ENCODE results near the gene TNRC6B.
"Not testable (repeated sequence)": the region's sequence is repeated elsewhere in the genome, so short reads cannot be mapped to it uniquely, and the experiment has no call there.

The TNRC6B gene, protein sequence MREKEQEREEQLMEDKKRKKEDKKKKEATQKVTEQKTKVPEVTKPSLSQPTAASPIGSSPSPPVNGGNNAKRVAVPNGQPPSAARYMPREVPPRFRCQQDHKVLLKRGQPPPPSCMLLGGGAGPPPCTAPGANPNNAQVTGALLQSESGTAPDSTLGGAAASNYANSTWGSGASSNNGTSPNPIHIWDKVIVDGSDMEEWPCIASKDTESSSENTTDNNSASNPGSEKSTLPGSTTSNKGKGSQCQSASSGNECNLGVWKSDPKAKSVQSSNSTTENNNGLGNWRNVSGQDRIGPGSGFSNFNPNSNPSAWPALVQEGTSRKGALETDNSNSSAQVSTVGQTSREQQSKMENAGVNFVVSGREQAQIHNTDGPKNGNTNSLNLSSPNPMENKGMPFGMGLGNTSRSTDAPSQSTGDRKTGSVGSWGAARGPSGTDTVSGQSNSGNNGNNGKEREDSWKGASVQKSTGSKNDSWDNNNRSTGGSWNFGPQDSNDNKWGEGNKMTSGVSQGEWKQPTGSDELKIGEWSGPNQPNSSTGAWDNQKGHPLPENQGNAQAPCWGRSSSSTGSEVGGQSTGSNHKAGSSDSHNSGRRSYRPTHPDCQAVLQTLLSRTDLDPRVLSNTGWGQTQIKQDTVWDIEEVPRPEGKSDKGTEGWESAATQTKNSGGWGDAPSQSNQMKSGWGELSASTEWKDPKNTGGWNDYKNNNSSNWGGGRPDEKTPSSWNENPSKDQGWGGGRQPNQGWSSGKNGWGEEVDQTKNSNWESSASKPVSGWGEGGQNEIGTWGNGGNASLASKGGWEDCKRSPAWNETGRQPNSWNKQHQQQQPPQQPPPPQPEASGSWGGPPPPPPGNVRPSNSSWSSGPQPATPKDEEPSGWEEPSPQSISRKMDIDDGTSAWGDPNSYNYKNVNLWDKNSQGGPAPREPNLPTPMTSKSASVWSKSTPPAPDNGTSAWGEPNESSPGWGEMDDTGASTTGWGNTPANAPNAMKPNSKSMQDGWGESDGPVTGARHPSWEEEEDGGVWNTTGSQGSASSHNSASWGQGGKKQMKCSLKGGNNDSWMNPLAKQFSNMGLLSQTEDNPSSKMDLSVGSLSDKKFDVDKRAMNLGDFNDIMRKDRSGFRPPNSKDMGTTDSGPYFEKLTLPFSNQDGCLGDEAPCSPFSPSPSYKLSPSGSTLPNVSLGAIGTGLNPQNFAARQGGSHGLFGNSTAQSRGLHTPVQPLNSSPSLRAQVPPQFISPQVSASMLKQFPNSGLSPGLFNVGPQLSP (N-terminal part only)

DNA sequence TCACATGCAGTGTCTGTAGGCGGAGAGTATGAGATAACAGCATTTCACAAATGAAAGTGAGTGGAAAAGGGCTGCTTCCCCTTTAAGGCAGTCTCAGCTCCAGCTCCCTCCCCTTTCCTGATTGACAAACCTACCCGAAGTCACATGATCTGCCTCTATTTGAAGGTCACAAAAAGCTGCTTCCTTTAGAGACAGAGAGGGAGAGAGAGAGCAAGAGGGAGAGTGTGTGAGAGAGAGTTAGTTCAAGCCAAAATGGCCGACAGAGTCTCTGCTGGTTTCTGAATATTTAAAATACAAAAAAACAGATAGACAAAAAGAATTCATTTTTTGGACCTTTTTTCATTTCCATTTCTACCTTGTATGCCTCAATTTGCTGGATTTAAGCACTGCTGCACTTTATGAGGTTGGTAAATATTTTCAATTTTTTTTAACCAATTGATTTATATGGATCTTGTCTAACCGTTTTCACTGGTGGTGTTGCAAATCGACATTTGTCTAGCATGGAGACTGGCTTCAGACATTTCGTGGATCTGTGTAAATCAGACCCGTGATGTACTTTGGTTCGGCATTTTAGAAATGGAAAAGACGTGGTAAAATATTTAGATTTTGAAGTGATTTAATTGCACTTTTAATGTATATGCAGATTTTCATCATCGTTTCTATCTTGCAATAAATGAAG lies at the start of gene TNRC6B:
Gene TNRC6B, plus strand, starts transcription at position 188 of the 679 bp plus-strand sequence. Its CDS starts 211 bp downstream, at position 399.
- peak; percentile 92 for DNase-seq (ENCODE audit: low spot score)

DNA sequence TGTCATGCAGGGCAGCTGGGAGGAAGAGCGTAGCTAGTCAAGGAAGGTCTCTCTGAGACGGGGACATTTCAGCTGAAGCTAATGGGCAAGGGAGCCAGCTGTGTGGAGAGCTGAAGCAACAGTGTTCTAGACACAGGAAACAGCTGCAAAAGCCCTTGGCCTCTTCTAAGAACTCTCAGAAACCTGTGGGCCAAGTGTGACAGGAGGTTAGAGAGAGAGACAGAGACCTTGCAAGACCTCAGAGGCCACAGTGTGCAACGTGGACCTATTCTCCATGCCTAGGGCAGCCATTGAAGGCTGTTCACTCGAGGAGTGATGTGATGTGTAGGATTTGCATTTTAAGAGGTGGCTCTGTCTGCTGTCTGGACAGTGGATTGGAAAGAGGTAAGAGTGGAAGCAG lies 48.7 kb upstream of the TNRC6B start:
- DNase-seq (ENCODE audit: low spot score) = no peak

DNA sequence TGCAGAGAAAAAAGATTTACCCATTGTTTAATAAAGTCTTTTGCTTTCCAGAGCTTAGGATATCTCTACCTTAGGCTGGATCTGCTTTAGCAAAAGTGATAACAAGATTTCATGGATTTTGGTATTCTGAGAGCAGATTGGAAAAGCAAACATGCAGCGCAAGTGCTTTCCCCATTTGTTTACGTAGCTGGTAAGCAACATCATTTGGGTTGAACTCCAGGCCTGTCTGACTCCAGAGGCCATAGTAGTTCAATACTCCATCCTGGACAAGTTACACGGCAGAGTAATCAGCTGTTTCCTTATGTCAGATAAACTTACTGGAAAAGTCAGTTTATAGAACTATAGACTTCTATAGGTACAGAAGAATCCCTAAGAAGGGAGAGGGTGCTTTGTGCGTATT lies 40.6 kb upstream of the TNRC6B start:
- DNase-seq (ENCODE audit: low spot score) = no peak

DNA sequence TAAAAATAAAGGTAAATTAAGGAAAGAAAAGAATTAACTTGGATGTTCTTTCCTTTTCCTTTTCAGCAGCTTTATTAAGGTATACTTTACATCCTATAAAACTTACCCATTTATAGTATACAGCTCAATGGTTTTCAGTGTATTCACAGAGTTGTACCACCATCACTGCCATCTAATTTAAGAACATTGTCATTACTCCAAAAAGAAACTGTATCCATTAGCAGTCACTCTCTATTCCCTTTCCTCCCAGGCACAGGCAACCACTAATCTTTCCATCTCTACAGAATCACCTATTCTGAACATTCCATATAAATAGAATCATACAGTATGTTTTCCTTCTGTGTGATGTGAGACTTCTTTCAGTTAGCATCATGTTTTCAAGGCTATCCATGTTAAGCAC lies 38.9 kb upstream of the TNRC6B start:
- no peak for DNase-seq (ENCODE audit: low spot score)

DNA sequence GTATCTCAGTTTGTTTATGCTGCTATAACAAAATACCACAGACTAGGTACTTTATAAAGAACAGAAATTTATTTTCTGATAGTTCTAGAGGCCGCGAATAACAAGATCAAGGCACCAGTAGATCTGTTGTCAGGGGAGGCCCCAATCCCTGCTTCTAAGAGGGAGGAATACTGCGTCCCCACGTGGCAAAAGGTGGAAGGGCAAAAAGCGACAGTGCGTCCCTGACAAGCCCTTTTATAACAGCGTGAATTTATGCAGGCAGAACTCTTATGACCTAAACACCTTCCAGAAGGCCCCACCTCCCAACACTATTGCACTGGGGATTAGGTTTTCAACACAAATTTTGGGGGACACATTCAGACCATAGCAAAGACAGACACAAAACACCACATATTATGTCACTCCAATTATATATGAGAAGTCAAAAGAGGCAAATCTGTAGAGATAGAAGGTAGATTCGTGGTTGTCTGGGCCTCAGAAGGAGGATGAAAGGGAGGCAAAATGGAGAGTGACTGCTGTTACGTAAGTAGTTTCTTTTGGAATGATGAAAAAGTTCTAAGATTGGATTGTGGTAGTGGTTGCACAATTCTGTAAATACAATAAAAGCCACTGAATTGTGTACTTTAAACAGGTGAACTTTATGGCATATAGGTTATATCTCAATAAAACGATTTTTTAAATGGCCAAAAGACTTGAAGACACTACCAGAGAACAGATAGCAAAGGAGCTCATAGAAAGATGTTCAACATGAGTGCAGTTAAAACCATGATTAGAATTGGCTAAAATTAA lies 30.1 kb upstream of the TNRC6B start:
- DNase-seq (ENCODE audit: low spot score) = no peak

DNA sequence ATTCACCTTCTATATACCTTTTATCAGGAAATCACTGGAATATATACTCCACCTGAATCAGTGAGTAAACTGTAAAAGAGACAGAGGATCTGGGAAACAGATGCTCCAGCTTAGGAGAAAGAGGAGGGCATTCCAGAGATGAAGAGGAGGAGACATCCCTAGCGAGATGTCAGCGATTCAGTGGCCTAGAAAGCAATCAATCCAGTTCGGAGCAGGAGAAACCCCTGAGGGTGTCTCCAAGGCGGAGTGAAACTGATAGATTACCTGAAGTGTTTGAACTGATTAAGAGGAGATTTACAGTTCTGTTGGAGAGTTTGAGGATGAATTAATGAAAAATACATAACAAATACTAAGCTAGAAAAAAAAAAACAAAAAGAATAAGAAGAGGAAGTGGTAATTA lies 24.5 kb upstream of the TNRC6B start:
- DNase-seq (ENCODE audit: low spot score) = no peak

DNA sequence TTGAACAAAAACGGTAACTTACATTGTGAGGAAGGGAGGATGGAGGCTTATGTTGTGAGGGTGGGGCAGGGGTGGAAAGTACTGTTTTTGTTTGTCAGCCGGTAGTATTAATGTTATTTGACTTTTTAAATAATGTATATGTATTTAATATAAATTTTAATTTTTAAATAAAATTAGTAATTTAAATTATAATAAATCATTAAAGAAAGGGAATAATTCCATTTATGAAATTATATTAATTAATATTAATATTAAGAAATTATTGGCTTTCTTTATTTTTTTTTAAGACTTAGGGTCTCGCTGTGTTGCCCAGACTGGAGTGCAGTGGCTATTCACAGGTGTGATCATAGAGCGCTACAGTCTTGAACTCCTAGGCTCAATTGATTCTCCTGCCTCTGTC lies 24.0 kb upstream of the TNRC6B start:
- no peak for DNase-seq (ENCODE audit: low spot score)

DNA sequence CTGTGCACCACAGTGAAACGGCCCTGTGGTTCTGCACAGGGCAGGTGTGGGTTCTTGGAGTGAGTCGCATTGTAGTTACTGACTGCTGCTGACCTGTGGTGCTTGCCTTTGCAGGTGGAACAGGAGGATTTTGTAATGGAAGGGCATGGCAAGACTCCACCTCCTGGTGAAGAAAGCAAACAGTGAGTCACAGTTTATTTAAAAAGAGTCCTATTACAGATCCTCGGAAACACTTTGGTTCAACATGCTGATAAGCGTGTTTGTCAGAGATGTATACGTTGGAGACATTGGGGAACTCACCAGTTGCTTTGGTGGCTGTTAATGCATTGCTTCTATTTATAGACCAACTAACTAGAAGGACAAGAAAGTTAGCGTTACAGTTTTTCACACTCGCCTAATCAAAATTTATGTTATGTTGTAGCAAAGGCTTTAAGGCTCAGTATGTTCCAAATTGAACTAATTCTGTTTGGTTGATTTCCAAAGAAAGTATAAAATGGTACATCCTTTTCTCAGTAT lies 21.7 kb upstream of the TNRC6B start:
- peak; percentile 36 for DNase-seq (ENCODE audit: low spot score)

DNA sequence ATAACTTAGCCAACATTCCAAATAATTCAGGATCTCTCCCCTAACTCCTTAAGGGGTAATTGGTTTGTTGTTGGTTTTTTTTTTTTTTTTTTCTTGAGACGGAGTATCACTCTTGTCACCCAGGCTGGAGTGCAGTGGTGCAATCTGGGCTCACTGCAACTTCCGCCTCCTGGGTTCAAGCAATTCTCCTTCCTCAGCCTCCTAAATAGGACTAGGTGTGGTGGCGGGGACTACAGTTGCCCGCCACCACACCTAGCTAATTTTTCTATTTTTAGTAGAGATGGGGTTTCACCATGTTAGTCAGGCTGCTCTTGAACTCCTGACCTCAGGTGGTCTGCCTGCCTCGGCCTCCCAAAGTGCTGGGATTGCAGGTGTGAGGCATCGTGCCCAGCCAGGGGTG lies 21.0 kb upstream of the TNRC6B start:
- DNase-seq (ENCODE audit: low spot score) = not testable (repeated sequence)

DNA sequence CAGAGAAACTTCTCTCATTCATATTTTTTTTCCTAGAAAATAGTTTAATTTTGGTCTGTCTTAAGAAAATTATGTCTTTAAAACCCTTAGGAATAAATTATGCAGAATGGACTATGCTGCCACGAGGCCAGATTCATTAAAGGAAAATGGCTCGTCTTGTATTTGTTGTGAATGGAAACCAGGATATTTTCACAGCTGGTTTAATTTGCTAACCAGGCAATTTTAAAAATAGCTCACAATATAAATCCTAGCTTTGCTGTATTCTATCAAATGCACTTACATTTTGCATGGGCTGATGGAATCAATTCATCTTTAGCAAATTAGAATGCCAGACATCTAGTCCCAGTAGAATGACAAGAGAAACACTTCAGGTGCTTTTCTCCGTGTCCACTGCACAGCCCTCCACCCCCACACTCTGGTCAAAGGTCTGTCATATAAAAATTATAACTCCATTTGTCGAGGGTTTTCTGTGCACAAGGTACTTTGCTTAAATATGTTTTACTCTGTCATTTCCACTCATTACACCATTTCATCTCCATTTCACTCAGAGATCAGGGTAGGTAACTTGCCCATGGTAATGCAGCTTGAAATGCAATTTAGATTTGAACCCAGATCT lies 20.3 kb upstream of the TNRC6B start:
- no peak for DNase-seq (ENCODE audit: low spot score)

DNA sequence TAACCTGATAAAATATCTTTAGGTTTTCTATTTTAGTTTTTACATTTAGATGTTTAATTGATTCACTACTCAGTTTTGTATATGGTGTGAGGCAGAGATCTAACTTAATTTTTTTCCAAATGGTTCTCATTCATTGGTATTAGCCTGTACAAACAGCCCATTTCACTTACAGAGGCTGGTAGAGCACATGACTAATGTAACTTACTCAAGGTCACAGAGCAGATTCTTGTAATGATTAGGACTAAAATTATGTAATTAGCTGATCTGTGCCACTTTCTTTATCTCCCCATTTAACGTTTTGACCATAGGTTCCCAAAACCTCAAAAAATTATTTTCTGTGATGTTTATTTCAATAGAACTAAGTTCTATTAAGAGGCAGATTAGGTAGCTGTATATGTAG lies 16.5 kb upstream of the TNRC6B start:
- DNase-seq (ENCODE audit: low spot score) = no peak

DNA sequence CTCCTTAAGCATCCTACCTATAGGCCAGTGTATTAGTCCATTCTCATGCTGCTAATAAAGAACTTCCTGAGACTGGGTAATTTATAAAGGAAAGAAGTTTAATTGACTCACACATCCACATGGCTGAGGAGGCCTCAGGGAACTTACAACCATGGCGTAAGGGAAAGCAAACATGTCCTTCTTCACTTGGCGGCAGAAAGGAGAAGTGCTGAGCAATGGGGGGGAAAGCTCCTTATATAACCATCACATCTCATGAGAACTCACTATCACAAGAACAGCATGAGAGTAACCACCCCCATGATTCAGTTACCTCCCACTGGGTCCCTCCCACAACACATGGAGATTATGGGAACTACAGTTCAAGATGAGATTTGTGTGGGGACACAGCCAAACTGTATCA lies 12.2 kb upstream of the TNRC6B start:
- not testable (repeated sequence) for DNase-seq (ENCODE audit: low spot score)

DNA sequence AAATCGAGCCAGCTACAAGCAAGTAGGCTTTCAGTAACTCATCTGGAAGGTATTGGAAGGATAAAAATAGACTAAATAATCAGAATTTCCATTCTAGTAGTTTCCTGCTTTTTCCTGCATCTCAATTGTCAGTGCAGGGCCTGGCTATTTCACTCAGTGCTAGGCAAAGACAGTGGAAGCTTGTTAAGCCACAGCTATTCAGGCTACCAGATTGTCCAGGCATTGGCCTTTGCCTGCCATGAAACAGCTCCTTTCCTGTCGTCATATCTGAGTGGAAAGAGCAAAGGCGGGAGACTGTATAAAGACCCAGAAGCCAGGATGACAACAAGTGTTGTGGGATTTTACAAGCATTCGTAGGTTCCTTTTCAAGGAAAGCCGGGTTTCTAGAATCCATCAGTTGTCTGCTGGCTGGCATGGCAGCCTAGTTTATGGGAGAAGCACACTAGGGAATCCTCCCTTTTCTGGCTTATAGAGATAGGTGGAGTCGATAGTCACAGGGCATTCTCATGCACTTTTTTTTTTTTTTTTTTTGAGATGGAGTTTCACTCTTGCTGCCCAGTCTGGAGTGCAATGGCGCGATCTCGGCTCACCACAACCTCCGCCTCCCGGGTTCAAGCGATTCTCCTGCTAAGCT lies 2.0 kb upstream of the TNRC6B start:
- no peak for DNase-seq (ENCODE audit: low spot score)

DNA sequence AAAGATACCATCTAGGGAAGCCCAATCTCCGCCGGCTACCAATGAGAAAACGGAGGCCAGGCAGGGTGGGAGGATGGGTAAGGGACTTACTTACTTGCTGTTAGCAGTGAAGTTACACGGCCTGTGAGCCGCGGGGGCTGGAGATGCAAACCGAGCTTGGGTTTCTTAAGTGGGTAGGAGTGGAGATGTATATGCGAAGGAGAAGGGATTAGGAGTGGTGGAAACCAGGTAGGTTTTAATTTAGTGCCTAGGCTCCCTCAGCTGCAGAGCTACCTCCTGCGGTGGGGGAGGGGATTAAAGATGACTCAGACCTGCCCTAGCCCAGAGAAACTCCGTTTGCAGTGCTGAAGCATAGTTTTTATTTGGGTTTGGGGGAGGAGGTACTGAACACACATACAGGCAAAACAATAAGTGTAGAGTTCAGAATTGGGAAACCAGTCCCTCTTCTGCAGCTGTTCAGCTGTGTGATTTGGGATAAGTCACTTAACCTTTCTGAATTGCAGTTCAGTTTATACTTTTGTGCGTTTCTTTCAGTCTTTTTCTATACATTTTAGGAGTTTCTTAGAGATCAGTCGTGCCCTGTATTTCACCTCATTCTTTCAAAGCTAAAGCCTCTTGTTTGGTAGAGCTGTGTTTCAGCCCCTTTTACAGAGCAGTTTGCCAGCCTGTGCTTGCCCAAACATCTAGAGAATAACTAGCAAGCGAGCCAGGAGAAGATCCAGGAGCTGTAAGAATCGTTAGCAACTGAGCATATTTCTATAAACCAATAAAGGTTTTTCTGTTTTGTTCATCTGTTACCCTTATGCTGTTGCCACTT lies 596 bp upstream of the TNRC6B start:
- no peak for DNase-seq (ENCODE audit: low spot score)

DNA sequence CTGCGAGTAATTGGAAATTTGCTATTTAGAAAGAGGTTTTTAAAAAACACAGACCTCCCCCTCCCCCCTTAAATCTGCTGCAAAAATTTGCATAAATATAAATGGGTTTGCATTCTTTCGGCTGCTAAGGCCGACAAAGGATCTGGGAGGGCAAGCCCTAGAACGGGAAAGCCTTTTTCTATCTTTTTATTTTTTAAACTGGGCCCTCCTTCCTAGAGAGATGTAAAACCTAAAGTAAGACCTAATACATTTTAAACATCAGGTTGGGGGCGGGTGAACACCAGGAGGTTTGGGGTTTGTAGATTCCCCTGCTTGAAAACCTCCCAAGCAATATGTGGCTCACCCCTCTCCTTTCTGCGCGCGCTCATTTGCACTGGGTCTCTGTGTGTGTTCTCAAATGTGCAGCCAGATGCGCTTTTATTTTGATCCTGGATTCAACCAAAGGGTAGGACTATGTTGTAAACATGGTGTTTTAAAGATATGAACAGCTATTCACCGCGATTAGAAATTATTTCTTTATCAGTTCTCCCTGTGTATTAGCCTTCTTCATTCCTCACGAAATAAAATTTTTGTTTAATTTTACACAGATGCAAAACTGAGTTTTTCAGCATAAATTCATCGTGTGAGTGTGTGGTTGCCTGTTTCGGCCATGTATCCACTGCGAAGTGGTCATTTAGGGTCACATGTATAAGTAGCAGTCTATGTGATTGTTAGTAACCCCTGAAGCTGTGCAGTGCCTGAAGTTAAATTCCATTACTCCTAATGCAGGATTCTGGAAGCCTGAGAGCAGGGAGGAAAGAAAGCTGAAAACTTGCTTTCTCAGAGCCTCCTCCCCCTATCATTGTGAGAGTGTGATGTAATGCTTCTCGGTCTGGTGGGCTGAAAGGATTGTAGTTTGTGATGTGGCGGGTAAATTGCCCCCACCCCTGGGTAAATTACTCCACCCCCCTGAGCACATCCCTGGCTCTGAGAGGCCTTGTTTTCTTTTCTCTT lies 988 bp downstream of the TNRC6B start:
- no peak for DNase-seq (ENCODE audit: low spot score)

DNA sequence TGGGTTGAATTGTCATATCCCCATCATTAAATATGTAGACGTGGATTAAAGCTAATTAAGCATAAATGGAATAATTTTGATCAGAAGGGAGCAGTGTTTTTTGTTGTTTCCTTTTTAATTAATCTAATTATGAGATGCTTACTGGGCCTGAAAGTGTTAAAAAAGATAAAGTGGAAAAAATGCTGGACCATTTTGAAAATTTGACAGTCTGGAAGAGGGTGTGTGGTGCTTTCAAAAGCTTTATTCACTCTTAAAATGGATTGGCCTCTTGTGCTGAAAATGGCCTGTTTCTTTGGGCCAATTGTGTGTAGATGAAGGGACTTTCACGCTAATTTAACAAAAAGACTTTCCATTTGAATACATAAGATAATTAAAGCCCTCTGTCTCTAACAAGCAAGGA lies 1.8 kb downstream of the TNRC6B start:
- no peak for DNase-seq (ENCODE audit: low spot score)

DNA sequence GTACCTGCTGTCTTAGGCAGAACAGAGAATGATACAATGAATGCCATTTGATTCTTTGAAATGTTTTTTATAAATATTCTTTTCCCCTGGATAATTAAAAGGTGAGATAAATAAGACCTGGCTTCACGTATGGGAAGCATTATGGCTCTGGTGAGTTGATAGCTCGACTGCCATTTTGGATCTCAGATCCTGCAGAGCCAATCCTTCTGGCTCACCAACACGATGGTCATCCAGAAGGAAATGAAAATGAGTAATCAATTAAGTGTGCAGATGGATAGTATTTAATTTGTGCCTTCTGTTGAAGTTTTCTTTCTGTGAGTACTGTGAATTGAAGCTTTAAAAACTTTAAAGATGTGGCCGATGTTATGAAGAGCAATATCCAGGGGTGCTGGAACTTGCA lies 2.7 kb downstream of the TNRC6B start:
- no peak for DNase-seq (ENCODE audit: low spot score)

DNA sequence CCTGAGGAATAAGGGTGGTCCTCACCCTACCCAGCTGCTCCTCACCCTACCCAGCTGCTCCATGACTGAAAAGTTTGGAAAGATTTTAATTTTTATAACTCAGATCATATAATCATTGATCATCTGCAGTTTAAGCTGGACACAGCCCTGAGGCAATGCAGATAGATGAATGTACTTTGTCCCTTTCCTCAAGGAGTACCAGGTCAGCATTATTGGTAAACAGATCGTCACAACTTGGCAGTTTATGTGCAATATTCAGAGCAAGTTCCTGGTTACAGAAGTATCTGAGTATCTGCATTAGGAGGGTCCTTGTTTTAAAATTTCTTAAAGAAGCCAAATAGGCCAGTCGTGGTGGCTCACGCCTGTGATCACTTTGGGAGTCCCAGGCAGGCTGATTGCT lies 3.6 kb downstream of the TNRC6B start:
- no peak for DNase-seq (ENCODE audit: low spot score)

Measured in COLO829 (cell line).